Right cardiac atrium (tissue), 5 donors: Measurements from ENCODE around the gene DDX10. TPM values are rescaled to one million over a fixed set of nuclear protein-coding genes. Genes with fewer than 3 reads are reported as not detected.

Experiments used
- ATAC-seq, 2 donors: fragments of 200-7000 bp; cut with Tn5 transposase; one replicate each; pipeline versions ENCODE4 v1.8.0 to v1.9.1; 2020; ENCODE audit warnings: moderate library complexity in 2 of 2, mild to moderate bottlenecking in 1 of 2
- DNase-seq, 3 donors: peaks; one replicate each; pipeline ENCODE4 v3.0.0-alpha.2; 2020
- H3K27ac ChIP-seq: one replicate; pipeline ENCODE4 v1.5.1; 2013; ENCODE audit warnings: mild to moderate bottlenecking, low read length, control low read depth, moderate library complexity
- H3K27me3 ChIP-seq: one replicate; pipeline ENCODE4 v1.6.1; 2013; ENCODE audit not compliant: control insufficient read depth, insufficient read depth
- H3K4me1 ChIP-seq: one replicate; pipeline ENCODE4 v1.6.1; 2013; ENCODE audit warnings: low read length; ENCODE audit not compliant: control insufficient read depth, insufficient read depth
- H3K4me3 ChIP-seq: one replicate; pipeline ENCODE4 v1.5.1; 2013; ENCODE audit warnings: low read length, control low read depth
- H3K9me3 ChIP-seq: one replicate; pipeline ENCODE4 v1.6.1; 2013; ENCODE audit warnings: low read length; ENCODE audit not compliant: control insufficient read depth
- WGBS: extraction: QIAGEN DNeasy Blood & Tissue Kit; methylation state at CpG from one replicate; pipeline ENCODE4 v1.1.7; 2013; 5-methylcytosine and 5-hydroxymethylcytosine counted together
- intact Hi-C, 4 donors: fragments of 100-400 bp; cut with DNase I; formaldehyde crosslinking; loops; one replicate each; pipeline versions ENCODE4 v1.11.0 to v1.14.0; 2022 to 2023
- polyA plus RNA-seq: library from polyadenylated mRNA; stranded (reverse); fragments of 200-250 nt; gene quantifications from one replicate; pipeline ENCODE4 v1.2.3, GENCODE V29; 2013
- total RNA-seq, 4 donors: library from RNA; stranded (reverse); fragmentation: NEBNext Ultra II Directional; extraction: Animal tissue kit (Norgen Biotek cat#: 25700); gene quantifications; one replicate each; pipeline ENCODE4 v1.2.1, GENCODE V29; 2021
- donor health status: healthy with polysubstance abuse.
- donor health status: DM: no; HTN: yes; CAD: no.
- donor health status: DM: no; HTN: no; CAD: no.
- donor health status: DM: no; HTN: yes; CAD: no; lungs with severe emphysema.
- donor health status: DM: yes; HTN: yes; CAD: no.

DDX10 gene
- total and polyA plus RNA-seq, 5 donors, result 13.2 to 20.2 (median 14.9) TPM

GRCh38 chr11:108743851-108744250 lies 79.0 kb downstream of the DDX10 start:
- intact Hi-C loops, result no loop called here

DNA sequence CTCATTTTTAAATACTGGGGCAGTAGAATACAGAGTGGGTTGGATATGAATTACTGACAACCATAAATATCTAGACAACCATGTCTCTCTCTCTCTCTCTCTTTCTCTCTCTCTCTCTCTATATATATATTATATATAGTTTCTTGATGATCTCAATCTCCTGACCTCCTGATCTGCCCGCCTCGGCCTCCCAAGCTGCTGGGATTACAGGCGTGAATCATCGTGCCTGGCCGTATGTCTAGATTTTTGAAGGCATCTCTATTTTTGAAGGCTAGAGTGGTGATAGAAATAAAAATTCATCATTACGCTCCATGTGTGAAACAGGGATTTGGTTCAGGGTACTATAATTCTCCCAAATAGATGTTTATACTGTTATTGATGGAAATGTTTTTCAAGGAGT lies 84.1 kb downstream of the DDX10 start:
- ATAC-seq (no peak), DNase-seq (no peak)
- Histone ChIP-seq H3K4me1 (no peaks in the 10 kb centered on the region), H3K4me3 (no peak overlapping the region), H3K27me3 (no peaks in the 10 kb centered on the region), H3K9me3 (no peaks in the 10 kb centered on the region), H3K27ac (no peak overlapping the region)
- intact Hi-C loops, result no loop called here
- WGBS, result 94% methylated on average over 6 of the region's 6 CpGs

More at GRCh38 chr11:108743851-108744250, 79.0 kb downstream of the DDX10 start:
- no peak for ATAC-seq
- 87% methylated on average over 3 of the region's 3 CpGs for WGBS
- Histone ChIP-seq H3K4me3 (no peak overlapping the region), H3K4me1 (no peaks in the 10 kb centered on the region), H3K27ac (no peak overlapping the region), H3K9me3 (no peaks in the 10 kb centered on the region), H3K27me3 (no peaks in the 10 kb centered on the region)
- no peak for DNase-seq

- H3K4me3 ChIP-seq, result no peak overlapping the region
- intact Hi-C loops, result no loop called here
- ATAC-seq (no peak), DNase-seq (no peak)
- 88% methylated on average over 4 of the region's 4 CpGs for WGBS
- H3K4me1 ChIP-seq, result peaks cover 3% of the 10 kb centered on the region
- no peak overlapping the region for H3K27ac ChIP-seq
- H3K27me3 ChIP-seq, result no peaks in the 10 kb centered on the region
- no peaks in the 10 kb centered on the region for H3K9me3 ChIP-seq
These were observed 86.6 kb downstream of the DDX10 start for GRCh38 chr11:108751444-108751843.

GRCh38 chr11:108752297-108752751 lies 87.5 kb downstream of the DDX10 start:
- H3K9me3 ChIP-seq, result no peaks in the 10 kb centered on the region
- peaks cover 3% of the 10 kb centered on the region for H3K4me1 ChIP-seq
- no peak overlapping the region for H3K27ac ChIP-seq
- no peak overlapping the region for H3K4me3 ChIP-seq
- no peaks in the 10 kb centered on the region for H3K27me3 ChIP-seq
- intact Hi-C loops, result no loop called here
- DNase-seq (no peak), ATAC-seq (no peak)

GRCh38 chr11:108754901-108755625 lies 90.2 kb downstream of the DDX10 start:
- Histone ChIP-seq H3K9me3 (no peaks in the 10 kb centered on the region), H3K4me1 (peaks cover 3% of the 10 kb centered on the region), H3K27me3 (no peaks in the 10 kb centered on the region), H3K4me3 (no peak overlapping the region), H3K27ac (no peak overlapping the region)
- WGBS, result 17% methylated on average over 2 of the region's 2 CpGs
- peak; percentile 40 to 54 for ATAC-seq
- intact Hi-C loops, result no loop called here
- DNase-seq, result no peak

- Histone ChIP-seq H3K9me3 (no peaks in the 10 kb centered on the region), H3K27me3 (no peaks in the 10 kb centered on the region), H3K4me3 (no peak overlapping the region), H3K27ac (no peak overlapping the region), H3K4me1 (peaks cover 3% of the 10 kb centered on the region)
- WGBS, result 72% methylated on average over 3 of the region's 3 CpGs
- DNase-seq (no peak), ATAC-seq (no peak)
- intact Hi-C loops, result no loop called here
These were observed 92.8 kb downstream of the DDX10 start for GRCh38 chr11:108757630-108758029.

DNA sequence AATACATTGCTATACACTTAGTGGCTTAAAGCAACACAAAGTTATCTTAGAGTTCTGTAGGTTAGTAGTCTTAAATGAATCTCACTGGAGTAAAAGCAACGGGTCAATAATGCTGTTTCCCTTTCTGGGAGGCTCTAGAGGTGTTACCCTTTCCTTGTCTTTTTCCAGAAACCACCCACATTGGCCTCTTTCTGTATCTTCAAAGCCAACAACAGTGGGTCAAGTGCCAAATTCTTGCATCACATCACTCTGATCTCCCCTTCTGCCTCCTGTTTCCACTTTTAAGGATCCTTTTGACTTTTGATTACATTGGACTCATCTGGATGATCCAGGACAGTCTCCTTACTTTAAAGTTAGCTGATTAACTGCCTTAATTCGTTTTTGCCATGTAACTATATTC lies 93.6 kb downstream of the DDX10 start:
- intact Hi-C loops, result no loop called here
- Histone ChIP-seq H3K27me3 (no peaks in the 10 kb centered on the region), H3K27ac (no peak overlapping the region), H3K9me3 (no peaks in the 10 kb centered on the region), H3K4me1 (peaks cover 3% of the 10 kb centered on the region), H3K4me3 (no peak overlapping the region)
- WGBS, result 55% methylated on average over 2 of the region's 2 CpGs
- DNase-seq, result no peak
- peak; percentile 47 to 84 for ATAC-seq

- intact Hi-C loops, result no loop called here
- no peak for DNase-seq
- Histone ChIP-seq H3K27ac (no peak overlapping the region), H3K27me3 (no peaks in the 10 kb centered on the region), H3K4me3 (no peak overlapping the region), H3K9me3 (no peaks in the 10 kb centered on the region), H3K4me1 (no peaks in the 10 kb centered on the region)
- 94% methylated on average over 6 of the region's 6 CpGs for WGBS
- no peak for ATAC-seq
These were observed 101.8 kb downstream of the DDX10 start for GRCh38 chr11:108766596-108767173.

GRCh38 chr11:108768370-108768769 lies 103.5 kb downstream of the DDX10 start:
- DNase-seq (no peak), ATAC-seq (no peak)
- Histone ChIP-seq H3K27ac (no peak overlapping the region), H3K27me3 (no peaks in the 10 kb centered on the region), H3K4me1 (no peaks in the 10 kb centered on the region), H3K9me3 (no peaks in the 10 kb centered on the region), H3K4me3 (no peak overlapping the region)
- intact Hi-C loops, result no loop called here
- 97% methylated on average over 3 of the region's 3 CpGs for WGBS

DNA sequence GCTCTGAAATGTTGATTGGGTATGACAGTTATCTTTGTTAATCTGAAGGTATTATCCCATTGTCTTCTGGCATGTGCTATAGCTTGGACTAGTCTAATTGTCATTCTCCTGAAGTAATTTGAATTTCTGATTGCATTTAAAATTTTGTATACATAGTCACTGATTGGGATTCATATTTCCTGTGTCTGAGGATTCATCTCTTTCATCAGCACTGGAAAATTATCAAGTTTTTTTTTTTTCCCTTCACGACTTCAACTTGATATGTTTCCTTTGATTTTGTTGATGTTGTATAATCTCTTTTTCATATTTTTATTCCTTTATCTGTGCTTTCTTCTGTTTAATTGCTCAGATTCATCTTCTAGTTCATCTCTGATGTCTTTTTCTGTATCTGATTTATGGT lies 104.1 kb downstream of the DDX10 start:
- Histone ChIP-seq H3K27me3 (no peaks in the 10 kb centered on the region), H3K4me3 (no peak overlapping the region), H3K4me1 (no peaks in the 10 kb centered on the region), H3K9me3 (no peaks in the 10 kb centered on the region), H3K27ac (no peak overlapping the region)
- no peak for DNase-seq
- intact Hi-C loops, result no loop called here
- 61% methylated on average over 1 of the region's 1 CpG for WGBS
- no peak for ATAC-seq

DNA sequence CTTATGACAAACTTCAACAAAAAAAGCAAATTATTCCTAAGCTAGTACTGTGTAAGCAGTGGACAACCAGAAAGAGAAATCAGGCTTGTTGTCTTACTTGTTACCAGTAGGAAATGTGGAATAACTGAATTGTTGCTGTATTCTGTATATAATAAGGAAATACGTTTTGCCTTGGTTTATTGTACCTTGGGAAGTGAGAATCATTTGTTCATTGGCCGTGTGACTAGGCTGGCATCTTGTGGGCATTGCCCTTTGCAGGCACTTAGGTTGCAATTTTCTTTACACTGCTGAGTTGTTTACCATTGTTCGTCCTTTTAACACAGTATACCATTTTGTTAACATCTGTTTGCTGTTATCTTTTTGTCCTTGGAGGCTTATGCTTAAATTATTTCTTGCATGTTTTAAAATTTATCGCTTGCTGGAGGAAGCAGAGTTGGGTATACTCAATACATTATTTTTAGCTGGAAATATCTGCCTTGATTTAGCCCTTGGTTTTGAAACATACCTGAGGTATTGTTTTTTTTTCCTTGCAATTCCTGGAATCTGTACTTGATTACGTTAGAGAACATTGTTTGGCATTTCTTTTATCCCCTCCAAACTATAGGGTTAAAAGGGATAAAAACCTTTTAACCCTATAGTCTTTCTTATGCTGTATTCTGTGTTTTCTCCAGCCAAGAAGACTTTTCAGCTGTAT lies 109.3 kb downstream of the DDX10 start:
- Histone ChIP-seq H3K4me1 (no peaks in the 10 kb centered on the region), H3K27ac (no peak overlapping the region), H3K9me3 (no peaks in the 10 kb centered on the region), H3K4me3 (no peak overlapping the region), H3K27me3 (no peaks in the 10 kb centered on the region)
- DNase-seq (no peak), ATAC-seq (no peak)
- intact Hi-C loops, result no loop called here
- 68% methylated on average over 5 of the region's 5 CpGs for WGBS
